ENCODE results near the gene HHIP.

Gene HHIP

DNA sequence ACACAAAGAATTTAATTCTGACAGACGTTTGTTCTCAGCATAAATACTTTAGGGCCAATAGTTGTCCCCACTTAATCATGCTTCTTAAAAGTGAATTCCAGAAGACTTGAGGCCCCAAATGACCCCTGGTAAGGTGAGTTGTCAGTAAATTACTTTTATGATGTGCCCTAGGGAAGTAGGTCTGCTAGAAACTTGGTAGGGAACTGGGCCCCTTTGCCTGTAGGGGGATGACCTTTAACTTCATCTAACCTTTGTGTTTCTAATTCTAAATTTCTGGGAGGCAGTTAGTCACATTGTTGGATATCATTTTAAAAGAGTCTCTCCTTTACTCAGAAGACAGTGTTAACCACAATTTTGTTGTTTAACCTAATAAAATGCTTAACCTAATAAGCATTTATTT lies 28.8 kb downstream of the HHIP start:
- no peaks in the 10 kb centered on the region for H3K27me3 ChIP-seq (ENCODE audit: insufficient read depth, poor library complexity, severe bottlenecking)
- H3K4me1 ChIP-seq (ENCODE audit: insufficient read depth, poor library complexity, severe bottlenecking), result no peaks in the 10 kb centered on the region
- H3K27ac ChIP-seq (ENCODE audit: poor library complexity, severe bottlenecking), result no peak overlapping the region
- H3K9me3 ChIP-seq (ENCODE audit: severe bottlenecking), result no peaks in the 10 kb centered on the region
- no peak overlapping the region for H3K4me3 ChIP-seq (ENCODE audit: severe bottlenecking)
- DNase-seq (ENCODE audit: low spot score), result no peak
- ATAC-seq (ENCODE audit: low read depth), result no peak
- H3K36me3 ChIP-seq (ENCODE audit: low read depth), result no peaks in the 10 kb centered on the region
- TF ChIP-seq, protein P1, sequence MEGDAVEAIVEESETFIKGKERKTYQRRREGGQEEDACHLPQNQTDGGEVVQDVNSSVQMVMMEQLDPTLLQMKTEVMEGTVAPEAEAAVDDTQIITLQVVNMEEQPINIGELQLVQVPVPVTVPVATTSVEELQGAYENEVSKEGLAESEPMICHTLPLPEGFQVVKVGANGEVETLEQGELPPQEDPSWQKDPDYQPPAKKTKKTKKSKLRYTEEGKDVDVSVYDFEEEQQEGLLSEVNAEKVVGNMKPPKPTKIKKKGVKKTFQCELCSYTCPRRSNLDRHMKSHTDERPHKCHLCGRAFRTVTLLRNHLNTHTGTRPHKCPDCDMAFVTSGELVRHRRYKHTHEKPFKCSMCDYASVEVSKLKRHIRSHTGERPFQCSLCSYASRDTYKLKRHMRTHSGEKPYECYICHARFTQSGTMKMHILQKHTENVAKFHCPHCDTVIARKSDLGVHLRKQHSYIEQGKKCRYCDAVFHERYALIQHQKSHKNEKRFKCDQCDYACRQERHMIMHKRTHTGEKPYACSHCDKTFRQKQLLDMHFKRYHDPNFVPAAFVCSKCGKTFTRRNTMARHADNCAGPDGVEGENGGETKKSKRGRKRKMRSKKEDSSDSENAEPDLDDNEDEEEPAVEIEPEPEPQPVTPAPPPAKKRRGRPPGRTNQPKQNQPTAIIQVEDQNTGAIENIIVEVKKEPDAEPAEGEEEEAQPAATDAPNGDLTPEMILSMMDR (IDR thresholded peaks at IDR 0.05; ENCODE audit: poor library complexity, severe bottlenecking), result no peak

GRCh38 chr4:144681806-144682205 lies 35.9 kb downstream of the HHIP start:
- DNase-seq (ENCODE audit: low spot score) (no peak), ATAC-seq (ENCODE audit: low read depth) (no peak)
- Histone ChIP-seq H3K9me3 (ENCODE audit: severe bottlenecking) (no peaks in the 10 kb centered on the region), H3K4me1 (ENCODE audit: insufficient read depth, poor library complexity, severe bottlenecking) (no peaks in the 10 kb centered on the region), H3K27ac (ENCODE audit: poor library complexity, severe bottlenecking) (no peak overlapping the region), H3K36me3 (ENCODE audit: low read depth) (no peaks in the 10 kb centered on the region), H3K27me3 (ENCODE audit: insufficient read depth, poor library complexity, severe bottlenecking) (no peaks in the 10 kb centered on the region), H3K4me3 (ENCODE audit: severe bottlenecking) (no peak overlapping the region)
- TF ChIP-seq, protein P1 (IDR thresholded peaks at IDR 0.05; ENCODE audit: poor library complexity, severe bottlenecking), result no peak

GRCh38 chr4:144683516-144683915 lies 37.6 kb downstream of the HHIP start:
- ATAC-seq (ENCODE audit: low read depth) (no peak), DNase-seq (ENCODE audit: low spot score) (no peak)
- H3K27me3 ChIP-seq (ENCODE audit: insufficient read depth, poor library complexity, severe bottlenecking), result no peaks in the 10 kb centered on the region
- no peak overlapping the region for H3K27ac ChIP-seq (ENCODE audit: poor library complexity, severe bottlenecking)
- H3K4me3 ChIP-seq (ENCODE audit: severe bottlenecking), result no peak overlapping the region
- H3K36me3 ChIP-seq (ENCODE audit: low read depth), result no peaks in the 10 kb centered on the region
- no peaks in the 10 kb centered on the region for H3K9me3 ChIP-seq (ENCODE audit: severe bottlenecking)
- no peaks in the 10 kb centered on the region for H3K4me1 ChIP-seq (ENCODE audit: insufficient read depth, poor library complexity, severe bottlenecking)
- TF ChIP-seq, protein P1 (IDR thresholded peaks at IDR 0.05; ENCODE audit: poor library complexity, severe bottlenecking), result no peak

- no peaks in the 10 kb centered on the region for H3K36me3 ChIP-seq (ENCODE audit: low read depth)
- no peak for ATAC-seq (ENCODE audit: low read depth)
- H3K27me3 ChIP-seq (ENCODE audit: insufficient read depth, poor library complexity, severe bottlenecking), result no peaks in the 10 kb centered on the region
- no peak overlapping the region for H3K27ac ChIP-seq (ENCODE audit: poor library complexity, severe bottlenecking)
- TF ChIP-seq, protein P1 (IDR thresholded peaks at IDR 0.05; ENCODE audit: poor library complexity, severe bottlenecking), result no peak
- no peaks in the 10 kb centered on the region for H3K9me3 ChIP-seq (ENCODE audit: severe bottlenecking)
- no peaks in the 10 kb centered on the region for H3K4me1 ChIP-seq (ENCODE audit: insufficient read depth, poor library complexity, severe bottlenecking)
- no peak overlapping the region for H3K4me3 ChIP-seq (ENCODE audit: severe bottlenecking)
- DNase-seq (ENCODE audit: low spot score), result no peak
Measured at GRCh38 chr4:144685911-144686310, 40.0 kb downstream of the HHIP start.

DNA sequence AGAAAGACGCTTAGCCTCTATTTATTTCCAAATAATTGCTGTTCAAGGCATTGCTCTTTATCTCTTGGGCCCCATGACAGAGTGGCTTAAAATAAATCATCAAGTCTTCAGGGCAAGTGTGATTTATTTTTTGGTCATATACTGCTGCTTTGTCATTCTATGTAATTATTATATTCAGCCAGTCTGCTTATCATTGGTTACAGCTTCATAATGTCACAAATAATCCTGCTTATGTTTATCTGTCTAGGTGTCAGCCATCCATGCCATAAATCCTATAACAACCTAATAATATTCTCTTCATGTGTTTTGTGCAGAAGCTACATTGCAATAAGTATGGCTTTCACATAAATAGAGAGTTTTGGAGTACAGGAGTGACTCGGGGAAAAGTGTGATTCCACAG lies 41.0 kb downstream of the HHIP start:
- TF ChIP-seq, protein P1 (IDR thresholded peaks at IDR 0.05; ENCODE audit: poor library complexity, severe bottlenecking), result no peak
- no peak for DNase-seq (ENCODE audit: low spot score)
- no peaks in the 10 kb centered on the region for H3K4me1 ChIP-seq (ENCODE audit: insufficient read depth, poor library complexity, severe bottlenecking)
- no peaks in the 10 kb centered on the region for H3K9me3 ChIP-seq (ENCODE audit: severe bottlenecking)
- no peak overlapping the region for H3K27ac ChIP-seq (ENCODE audit: poor library complexity, severe bottlenecking)
- no peaks in the 10 kb centered on the region for H3K36me3 ChIP-seq (ENCODE audit: low read depth)
- H3K27me3 ChIP-seq (ENCODE audit: insufficient read depth, poor library complexity, severe bottlenecking), result no peaks in the 10 kb centered on the region
- no peak overlapping the region for H3K4me3 ChIP-seq (ENCODE audit: severe bottlenecking)
- no peak for ATAC-seq (ENCODE audit: low read depth)

Measured in RWPE2 (cell line).